Left colon (tissue), 2 donors: ENCODE results near the gene GPR83. TPM values are rescaled to one million over a fixed set of nuclear protein-coding genes. Genes with fewer than 3 reads are reported as not detected.

Experiments used
- ATAC-seq: fragments of 200-7000 bp; cut with Tn5 transposase; one replicate; pipeline ENCODE4 v1.9.1; 2020; ENCODE audit warnings: mild to moderate bottlenecking, moderate library complexity
- DNase-seq, 2 donors: peaks; one replicate each; pipeline ENCODE4 v3.0.0-alpha.2; 2020
- intact Hi-C, 2 donors: fragments of 100-400 bp; cut with DNase I in 1 of 2; cut with micrococcal nuclease in 1 of 2; formaldehyde crosslinking; loops; one replicate each; pipeline versions ENCODE4 v1.11.2 to v1.14.0; 2022; cut with DNase I, micrococcal nuclease
- long read RNA-seq: library from polyadenylated mRNA; unstranded; transcript quantifications from one replicate; pipeline ENCODE4 v2.0.0, GENCODE V29; 2021
- total RNA-seq, 2 donors: library from RNA; stranded (reverse); fragmentation: NEBNext Ultra II Directional; extraction: Animal tissue kit (Norgen Biotek cat#: 25700); gene quantifications; one replicate each; pipeline ENCODE4 v1.2.1, GENCODE V29; 2021
- donor health status: DM: no; HTN: no; CAD: no.
- donor health status: DM: yes; HTN: yes; CAD: no.

Gene GPR83
- total RNA-seq: under 1 TPM in 1 of 2 donors, not detected in 1; 0.08 TPM
- long read RNA-seq: 0 reads

DNA sequence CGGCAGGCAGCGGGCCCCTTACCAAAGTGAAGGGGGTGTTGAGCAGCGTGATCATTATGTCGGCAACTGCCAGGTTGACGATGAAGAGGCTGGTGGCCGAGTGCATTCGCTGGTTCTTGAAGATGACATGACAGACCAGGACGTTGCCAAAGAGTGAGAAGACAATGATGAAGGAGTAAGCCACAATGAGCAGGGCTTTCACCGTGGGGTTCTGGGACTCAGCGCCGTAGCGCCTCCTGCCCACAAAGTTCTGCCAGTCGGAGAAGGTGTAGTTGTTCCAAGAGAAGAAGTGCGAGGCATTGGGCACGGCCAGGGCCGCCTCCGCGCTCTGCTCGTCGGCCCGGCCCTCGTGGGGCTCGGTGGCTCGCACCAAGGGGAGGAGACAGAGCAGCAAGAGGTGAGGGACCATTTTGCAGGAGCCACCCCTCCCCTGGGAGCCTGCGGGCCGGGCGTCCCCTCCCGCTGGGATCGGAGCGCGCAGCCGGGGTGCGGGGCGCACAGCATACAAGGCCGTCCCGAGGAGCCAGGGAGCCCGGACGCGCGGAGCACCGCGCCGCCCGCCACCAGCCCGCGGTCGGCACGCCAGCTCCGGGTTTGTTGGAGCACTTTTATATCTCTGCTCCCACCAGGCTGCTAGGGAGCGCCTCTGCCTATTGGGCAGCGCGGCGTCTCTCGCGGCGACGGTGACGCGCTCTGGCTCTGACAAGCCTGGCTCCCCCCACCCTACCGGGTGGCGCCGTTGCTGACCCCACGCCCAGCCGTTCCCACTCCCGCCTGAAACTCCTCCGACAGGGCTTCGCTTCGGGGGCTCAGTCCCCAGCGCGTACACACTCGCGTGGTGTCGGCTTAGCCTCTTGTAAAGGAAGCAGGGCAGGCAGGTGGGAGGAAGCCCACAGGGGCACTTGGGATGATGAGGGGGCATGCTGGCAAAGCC is at the start of gene GPR83:
Gene GPR83 (minus strand): TSS at position 581 of the 934 bp plus-strand sequence. CDS start 172 bp downstream, at position 409.
- DNase-seq (no peak), ATAC-seq (no peak)
- intact Hi-C loops: no loop called here

DNA sequence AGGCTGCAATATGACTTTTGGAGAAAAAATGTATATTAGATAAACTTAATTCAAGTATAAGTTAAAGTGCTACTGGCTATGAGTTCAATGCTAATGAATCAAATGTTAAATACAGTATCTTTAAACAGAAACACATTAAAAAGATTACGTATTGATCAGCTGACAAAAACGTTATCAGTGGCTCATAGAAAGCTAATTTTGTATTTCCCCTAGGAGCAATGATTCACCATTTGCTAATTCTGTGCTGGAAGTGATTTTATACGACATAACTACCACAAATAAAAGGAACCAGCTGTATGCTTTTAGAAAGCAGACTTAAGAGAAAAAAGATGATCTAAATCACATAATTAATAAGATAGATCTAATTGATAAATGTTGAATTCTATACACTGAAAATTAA is 48.8 kb upstream of the GPR83 start:
- no peak for DNase-seq
- ATAC-seq: no peak
- intact Hi-C loops: no loop called here

DNA sequence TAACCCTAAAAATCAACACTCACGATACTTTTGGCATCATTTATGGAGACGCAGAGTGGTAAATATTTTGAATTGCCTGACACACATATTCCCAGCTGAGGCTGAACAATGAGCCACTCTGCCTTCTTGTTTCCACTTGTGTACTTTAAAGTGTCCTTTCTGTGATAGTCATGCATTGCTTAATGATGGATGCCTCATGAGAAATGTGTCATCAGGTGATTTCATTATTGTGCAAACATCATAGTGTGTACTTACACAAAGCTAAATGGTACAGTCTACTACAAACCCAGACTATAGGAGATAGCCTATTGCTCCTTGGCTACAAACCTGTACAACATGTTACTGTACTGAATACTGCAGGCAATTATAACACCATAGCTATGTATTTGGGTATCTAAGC is 48.2 kb upstream of the GPR83 start:
- intact Hi-C loops: no loop called here
- ATAC-seq (peak; percentile 21), DNase-seq (no peak)

DNA sequence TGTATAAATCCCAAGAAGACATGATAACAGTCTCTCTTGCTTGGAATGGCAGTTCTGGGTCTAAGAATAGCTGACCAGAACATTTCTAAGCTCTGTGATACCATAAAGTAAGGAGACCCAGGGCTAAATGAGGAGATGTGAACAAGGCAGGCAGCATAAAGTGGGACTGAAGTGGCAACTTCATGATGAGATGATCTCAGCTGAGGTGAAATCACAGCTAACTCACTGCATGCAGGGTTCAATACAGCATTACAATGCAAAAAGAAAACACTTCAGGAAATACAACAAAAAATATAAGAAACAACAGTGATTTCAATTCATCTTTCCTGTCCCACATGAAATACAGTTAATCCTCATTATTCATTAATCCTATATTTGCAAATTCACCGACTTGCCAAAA is 47.8 kb upstream of the GPR83 start:
- intact Hi-C loops: no loop called here
- DNase-seq (no peak), ATAC-seq (no peak)

DNA sequence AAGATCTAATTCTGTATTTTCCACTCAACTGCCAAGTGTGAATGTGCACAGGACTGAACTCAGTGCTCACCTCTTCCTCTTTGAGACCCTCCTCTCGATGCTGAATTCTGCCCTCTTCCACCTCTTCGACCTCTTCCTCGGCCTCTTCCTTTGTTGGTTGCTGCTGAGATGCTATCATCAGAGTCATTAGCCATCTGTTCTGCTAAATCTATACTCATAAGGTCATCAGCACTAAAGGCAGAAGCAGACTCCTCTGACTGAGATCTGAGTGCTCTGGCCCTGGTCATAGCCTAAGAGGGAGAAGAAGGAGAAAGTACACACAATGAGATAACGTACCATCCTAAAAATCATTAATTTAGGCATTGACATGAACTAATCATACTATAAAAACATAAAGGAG is 45.9 kb upstream of the GPR83 start:
- ATAC-seq (no peak), DNase-seq (no peak)
- intact Hi-C loops: no loop called here

DNA sequence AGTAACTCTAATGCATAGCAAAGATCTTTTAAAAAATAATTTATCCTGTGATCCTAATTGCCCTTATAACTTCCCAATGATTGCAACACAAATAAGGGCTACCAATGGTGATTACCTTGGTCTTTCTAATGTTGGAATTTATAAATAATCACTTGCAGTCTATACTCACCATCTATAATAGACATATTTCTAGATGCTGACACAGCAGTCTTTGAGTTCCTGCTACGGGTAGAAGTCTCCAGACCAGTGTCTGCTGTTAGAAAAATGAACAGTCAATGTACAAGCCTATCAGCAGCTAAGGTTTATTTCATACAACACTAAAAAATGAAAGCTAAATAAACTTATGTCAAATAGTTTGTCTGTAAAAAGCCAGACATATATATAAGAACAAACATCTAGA is 44.4 kb upstream of the GPR83 start:
- intact Hi-C loops: no loop called here
- ATAC-seq: no peak
- DNase-seq: no peak

DNA sequence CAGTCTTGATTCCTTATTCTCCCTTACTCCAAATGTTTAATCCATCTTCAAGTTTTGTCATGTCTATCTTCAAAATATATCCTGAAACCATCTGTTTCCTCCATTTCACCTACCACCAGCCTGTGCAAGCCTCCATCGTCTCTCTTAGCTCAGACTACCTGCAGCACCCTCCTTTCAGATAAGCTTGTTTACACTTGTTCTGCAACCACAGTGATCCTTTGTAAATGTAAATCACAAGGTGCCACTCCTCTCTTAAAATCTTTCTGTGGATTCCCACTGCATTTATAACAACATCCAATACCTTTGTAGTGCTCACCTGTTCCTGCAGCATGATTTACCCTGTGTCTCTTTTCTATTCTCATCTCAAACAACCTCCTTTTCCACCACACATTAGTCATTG is 31.8 kb upstream of the GPR83 start:
- intact Hi-C loops: no loop called here
- DNase-seq: no peak
- ATAC-seq: no peak

DNA sequence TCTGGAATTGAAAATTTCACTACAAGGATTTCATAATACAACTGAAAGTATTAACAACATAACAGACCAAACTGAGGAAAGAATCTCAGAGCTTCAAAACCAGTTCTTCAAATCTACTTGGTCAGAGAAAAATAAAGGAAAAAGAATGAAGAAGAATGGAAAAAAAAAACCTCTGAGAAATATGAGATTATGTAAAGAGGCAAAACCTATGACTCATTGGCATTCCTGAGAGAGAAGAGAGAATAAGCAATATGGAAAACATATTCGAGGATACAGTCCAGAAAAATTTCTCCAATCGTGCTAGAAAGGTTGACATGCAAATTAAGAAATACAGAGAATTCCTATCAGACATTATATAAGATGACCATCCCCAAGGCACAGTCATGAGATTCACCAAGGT is 23.4 kb upstream of the GPR83 start:
- ATAC-seq: no peak
- DNase-seq: no peak
- intact Hi-C loops: no loop called here

DNA sequence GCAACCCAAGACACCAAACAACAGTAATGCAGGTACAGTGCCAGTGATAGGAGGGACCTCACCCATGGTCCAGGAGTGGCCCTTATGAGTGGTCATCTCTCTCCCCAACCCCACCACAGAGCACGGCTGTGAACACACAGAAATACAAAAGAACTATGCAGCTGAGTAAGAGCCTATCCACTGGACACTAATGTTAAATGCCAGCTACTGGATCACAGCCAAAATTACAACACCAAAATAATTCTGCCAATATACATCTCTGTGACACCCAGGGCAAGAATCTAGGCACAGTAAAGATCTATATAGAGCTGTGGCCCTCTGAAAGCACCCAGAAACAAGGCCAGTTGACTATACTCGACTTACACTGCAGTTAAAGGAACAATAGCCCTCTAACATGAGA is 22.8 kb upstream of the GPR83 start:
- intact Hi-C loops: no loop called here
- no peak for DNase-seq
- no peak for ATAC-seq

DNA sequence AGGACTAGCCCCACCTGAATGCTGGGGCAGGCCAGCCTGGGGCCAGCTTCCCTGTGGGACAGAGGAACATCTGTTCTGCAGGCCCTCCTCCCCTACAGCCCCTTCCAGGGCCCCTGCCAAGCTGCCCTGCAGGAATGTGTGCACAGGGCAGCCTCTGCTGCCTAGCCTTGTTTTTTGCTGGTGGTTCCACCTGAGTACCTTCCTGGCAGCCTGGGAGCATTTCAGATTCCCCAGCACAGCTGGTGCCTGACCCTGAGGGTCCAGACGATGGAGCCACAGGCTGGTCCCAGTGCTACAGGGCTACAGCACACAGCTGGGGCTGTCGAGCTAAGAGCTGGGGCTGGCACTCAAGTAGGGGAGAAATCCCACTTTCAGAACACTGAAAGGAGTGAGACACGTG is 22.3 kb upstream of the GPR83 start:
- intact Hi-C loops: no loop called here
- no peak for DNase-seq
- ATAC-seq: no peak

DNA sequence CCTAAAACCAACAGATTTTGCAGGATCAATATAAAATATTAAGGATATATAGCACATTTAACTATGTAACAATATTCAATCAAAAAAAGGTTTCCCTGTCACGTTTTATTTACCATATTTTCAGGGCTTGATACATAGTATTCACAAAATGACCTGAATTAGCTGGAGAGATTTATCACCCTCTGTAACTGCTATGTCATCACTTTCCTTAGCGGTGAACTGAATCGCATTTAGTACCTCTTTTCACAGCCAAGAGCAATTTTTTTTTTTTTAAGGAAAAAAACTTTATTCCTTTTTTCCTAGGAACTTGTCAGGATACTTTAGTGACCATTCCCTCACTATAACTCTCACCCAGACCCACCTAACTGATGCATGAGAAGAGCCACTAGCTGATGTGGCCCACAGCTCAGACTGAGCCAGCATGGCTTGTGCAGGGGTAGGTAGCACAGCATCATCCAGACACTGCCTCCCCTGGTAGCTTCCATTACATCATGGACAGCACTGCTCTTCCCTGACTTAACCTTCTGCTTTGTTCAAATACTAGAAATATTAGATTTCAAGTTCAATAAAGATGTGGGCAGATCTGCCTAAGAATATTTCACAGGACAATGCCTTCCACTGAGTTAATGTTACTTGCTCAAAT is 17.0 kb upstream of the GPR83 start:
- no peak for DNase-seq
- intact Hi-C loops: loop anchor here in 1 of 2 donors (10.0 kb wide), 1 partner anchor 523 kb away; no protein-coding TSS in a partner anchor
- no peak for ATAC-seq

DNA sequence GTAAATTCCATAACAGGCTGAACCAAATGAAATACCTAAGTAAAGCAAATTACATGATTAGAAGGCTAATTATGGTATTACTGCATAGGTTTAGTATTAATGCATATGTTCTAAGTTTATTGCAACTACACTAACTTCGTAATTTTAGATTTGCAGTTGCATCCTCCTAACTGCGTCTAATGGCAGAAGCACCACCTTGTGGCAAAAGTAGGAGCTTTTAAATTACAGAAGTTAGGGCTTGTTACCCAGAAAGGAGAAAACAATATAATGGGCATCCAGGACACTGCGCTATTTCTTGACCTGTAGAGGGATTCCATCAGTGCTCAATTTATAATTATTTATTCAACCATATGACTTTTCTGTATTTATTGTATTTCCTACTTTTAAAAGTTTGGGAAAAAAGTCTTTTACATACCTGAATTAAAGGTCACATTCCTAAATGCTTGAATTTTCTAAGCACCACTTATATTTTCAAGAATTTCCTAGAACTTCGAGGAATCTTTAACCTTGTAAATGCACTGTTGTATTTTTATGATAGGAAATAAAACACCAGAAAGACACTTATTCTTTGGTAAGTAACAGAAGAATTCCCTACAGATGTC is 16.3 kb upstream of the GPR83 start:
- ATAC-seq (peak; percentile 39), DNase-seq (no peak)
- intact Hi-C loops: loop anchor here in 1 of 2 donors (10.0 kb wide), 1 partner anchor 523 kb away; no protein-coding TSS in a partner anchor

DNA sequence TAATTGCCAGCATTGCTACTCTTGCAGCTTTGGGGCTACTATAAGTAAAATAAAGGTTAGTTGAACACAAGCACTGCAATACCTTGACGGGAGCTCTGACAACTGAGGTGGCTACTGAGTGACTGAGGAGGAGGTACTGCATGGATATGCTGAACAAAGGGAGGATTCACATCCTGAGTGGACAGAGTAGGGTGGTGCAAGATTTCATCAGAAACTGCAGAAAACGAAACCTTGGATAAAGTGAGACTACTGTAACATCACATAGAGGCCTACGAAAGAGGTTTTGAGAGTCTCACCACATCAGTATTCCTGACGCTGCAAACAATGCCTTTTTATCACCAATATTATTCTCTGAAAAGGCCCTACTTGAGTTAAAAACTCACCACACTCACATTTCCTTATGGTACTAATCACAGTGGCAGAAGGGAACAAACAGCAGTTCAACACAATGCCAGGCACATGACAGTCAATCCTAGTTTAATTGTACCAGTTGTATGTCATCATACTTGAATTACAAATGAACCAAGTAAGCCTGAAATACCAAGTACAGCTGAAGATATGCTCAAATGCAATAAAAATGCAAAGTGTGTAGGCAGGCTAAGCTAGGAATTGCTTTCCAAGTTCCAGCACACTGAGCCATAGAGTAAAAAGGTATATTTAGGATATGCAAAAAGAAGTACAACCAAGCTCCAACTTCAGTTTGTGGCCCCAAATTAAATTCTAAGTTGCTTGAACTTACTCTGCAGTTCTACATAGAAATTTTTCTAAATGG is 4.0 kb upstream of the GPR83 start:
- DNase-seq (no peak), ATAC-seq (no peak)
- intact Hi-C loops: no loop called here

DNA sequence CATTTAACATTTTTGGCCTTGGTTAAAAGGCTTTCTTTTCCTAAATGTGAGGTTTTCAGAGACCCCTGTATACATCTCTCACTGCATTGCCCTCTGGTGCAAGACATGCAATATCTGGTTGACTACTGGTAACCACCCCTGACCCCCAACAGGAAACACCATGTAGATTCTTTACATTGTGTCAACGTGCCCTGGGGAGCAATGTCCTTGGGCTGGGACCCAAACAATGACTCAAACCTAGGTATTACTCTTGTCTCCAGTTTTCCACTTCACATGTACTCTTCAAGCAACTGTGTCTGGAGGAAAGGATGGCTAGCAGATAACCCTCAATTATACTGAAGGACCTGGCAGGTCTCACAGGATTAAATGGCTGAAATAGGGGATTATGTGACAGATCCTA is 1.1 kb upstream of the GPR83 start:
- intact Hi-C loops: no loop called here
- ATAC-seq: no peak

DNA sequence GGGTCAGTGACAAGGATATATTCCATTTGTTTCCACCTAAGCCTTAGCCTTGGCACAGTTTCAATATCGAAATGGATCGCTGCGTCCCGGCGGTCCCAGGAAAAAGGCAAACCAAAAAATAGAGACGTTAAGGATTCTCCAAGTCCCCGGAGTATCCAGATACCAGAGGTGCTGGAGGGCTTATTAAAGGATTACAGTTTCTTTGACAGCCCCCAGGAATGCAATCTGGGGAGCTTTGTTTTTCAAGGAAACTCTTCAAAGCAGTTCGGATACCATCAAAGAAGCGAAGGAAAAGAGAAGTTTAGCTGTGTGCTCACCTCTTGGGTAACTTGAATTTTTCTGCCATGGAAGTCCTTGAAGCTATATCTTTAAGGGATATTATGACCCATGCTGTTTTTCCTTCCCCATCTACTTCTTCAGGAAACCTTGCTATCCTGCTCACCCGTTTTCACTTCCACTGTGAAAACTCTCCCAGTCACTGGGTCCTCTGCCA is 600 bp upstream of the GPR83 start:
- intact Hi-C loops: no loop called here
- DNase-seq (no peak), ATAC-seq (no peak)

More for the DNA sequence above, 1.1 kb upstream of the GPR83 start:
- no peak for DNase-seq

DNA sequence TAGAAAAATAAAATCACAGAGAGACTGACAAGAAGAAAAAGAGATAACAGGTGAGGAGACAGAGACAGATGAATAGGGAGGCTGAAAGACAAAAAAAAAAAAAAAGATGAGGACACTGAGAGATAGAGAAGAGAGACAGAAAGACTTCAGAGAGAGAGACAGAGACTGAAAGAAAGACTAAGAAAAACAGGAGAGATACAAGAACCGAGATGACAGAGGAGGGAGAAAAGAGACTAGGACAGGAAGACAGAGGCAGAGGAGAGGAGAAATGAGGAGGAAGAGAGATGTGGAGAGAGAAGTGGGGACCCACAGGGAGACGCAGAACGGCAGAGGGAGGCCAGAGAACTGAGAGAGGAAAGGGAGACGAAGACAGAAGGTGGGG is 771 bp downstream of the GPR83 start:
- intact Hi-C loops: no loop called here
- DNase-seq (no peak), ATAC-seq (no peak)

DNA sequence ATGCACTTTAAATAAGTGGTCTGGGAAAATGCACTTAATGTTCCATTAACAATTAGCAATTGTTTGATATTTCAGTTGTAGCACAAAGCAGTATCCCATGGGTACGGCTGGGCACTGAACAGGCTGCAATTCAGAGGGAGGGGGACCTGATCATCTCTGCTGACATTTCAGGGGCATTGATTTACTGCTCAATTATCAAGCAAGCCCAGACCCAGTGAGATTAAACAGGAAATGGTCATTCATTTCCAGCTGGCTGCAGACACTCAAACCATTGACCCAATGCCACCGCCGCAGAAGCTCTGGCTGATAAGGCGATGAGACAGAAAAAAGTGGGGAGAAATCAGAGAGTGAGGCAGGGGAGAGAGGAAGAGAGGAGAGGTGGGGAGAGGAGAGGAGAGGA is 1.2 kb downstream of the GPR83 start:
- intact Hi-C loops: no loop called here
- DNase-seq: no peak
- no peak for ATAC-seq

DNA sequence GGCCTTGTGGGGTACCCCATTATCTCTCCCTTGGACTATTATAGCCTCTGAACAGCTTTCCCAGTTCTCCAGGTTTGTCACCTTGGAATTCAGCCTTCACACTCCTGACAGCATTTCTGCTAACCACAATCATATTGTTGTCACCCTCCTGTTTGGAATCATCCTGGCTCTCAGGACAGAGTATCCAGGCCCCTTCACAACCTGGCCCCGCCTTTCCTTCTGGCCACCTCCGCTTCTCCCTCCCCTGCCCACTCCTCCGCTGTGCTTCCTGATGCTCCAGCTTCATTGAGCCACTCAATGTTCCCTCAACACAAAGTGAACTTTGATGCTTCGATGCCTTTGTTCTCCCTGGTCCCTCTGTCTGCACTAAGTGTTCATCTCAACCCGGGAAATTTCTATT is 3.1 kb downstream of the GPR83 start:
- ATAC-seq: no peak

DNA sequence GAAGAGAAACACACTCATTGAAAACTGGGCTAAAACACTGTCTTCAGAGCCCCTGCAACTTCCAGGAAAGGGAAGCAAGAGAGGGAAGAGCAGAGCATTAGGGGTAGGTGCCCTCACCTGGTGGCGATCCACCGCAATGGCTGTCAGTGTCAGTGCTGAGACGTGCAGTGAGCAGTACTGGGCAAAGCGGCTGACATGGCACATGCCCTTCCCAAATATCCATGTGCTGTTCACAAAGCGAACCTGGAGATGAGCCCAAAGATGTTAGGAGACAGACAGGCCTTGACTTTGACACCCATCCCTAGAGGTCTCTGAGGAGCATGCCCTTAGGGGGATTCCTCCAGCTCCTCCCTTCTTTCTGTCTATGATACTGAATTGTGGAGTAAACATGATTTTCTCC is 4.9 kb downstream of the GPR83 start:
- DNase-seq: no peak
- intact Hi-C loops: no loop called here
- ATAC-seq: no peak

More for the DNA sequence above, 3.1 kb downstream of the GPR83 start:
- intact Hi-C loops: no loop called here
- no peak for DNase-seq
